Common myeloid progenitor, CD34-positive (primary cell): ENCODE data around the gene VSTM4.

ENCODE experiments used
- CTCF ChIA-PET: fragments of 350-600 bp; sonication (Branson Sonifier 250); formaldehyde crosslinking; loops from one replicate; lab custom pipeline; 2021; ENCODE audit warnings: antibody characterized with exemption; lab: Charles Lee
- POLR2A ChIA-PET: fragments of 350-600 bp; sonication (Branson Sonifier 250); formaldehyde crosslinking; loops from one replicate; lab custom pipeline; 2021; ENCODE audit warnings: antibody characterized with exemption; lab: Charles Lee
- DNase-seq, 3 donors: peaks; one replicate each; pipeline versions ENCODE4 v3.0.0 to v3.0.0-alpha.2; 2013
- H3K27ac ChIP-seq, 2 experiments: 1 replicate in 1 of 2; 2 replicates in 1 of 2; pipeline ENCODE4 v1.7.0; 2013; ENCODE audit warnings: inconsistent platforms in 2 of 2, low read length in 2 of 2, mild to moderate bottlenecking in 2 of 2, low read depth in 1 of 2, moderate library complexity in 1 of 2; ENCODE audit not compliant: severe bottlenecking in 2 of 2, insufficient read depth in 1 of 2, poor library complexity in 1 of 2
- H3K27me3 ChIP-seq, 5 experiments: replicated peaks in 2 of 5; 1 replicate in 3 of 5; 2 replicates in 2 of 5; pipeline versions ENCODE4 v1.6.1 to v1.7.0; 2013; ENCODE audit warnings: low read length in 4 of 5, mild to moderate bottlenecking in 2 of 5, moderate library complexity in 2 of 5, inconsistent platforms in 1 of 5; ENCODE audit not compliant: insufficient read depth in 5 of 5, control insufficient read depth in 4 of 5
- H3K36me3 ChIP-seq, 4 experiments: 1 replicate in 2 of 4; 2 replicates in 2 of 4; pipeline versions ENCODE4 v1.6.1 to v1.7.0; 2013; ENCODE audit warnings: low read length in 3 of 4, control low read depth in 1 of 4, mild to moderate bottlenecking in 1 of 4; ENCODE audit not compliant: control insufficient read depth in 4 of 4, insufficient read depth in 4 of 4
- H3K4me1 ChIP-seq, 4 experiments: 1 replicate in 3 of 4; 2 replicates in 1 of 4; pipeline versions ENCODE4 v1.6.1 to v1.7.1; 2013; ENCODE audit warnings: low read length in 3 of 4, mild to moderate bottlenecking in 3 of 4, control low read depth in 1 of 4, inconsistent platforms in 1 of 4, moderate library complexity in 1 of 4; ENCODE audit not compliant: control insufficient read depth in 4 of 4, insufficient read depth in 4 of 4; ENCODE audit errors: control extremely low read depth in 1 of 4
- H3K4me3 ChIP-seq, 7 experiments: 1 replicate in 4 of 7; 2 replicates in 3 of 7; pipeline versions ENCODE4 v1.5.1 to v1.7.0; 2013; ENCODE audit warnings: mild to moderate bottlenecking in 7 of 7, low read length in 6 of 7, moderate library complexity in 6 of 7, inconsistent platforms in 2 of 7, low read depth in 2 of 7, control low read depth in 1 of 7; ENCODE audit not compliant: insufficient read depth in 4 of 7, control insufficient read depth in 1 of 7; ENCODE audit errors: extremely low read depth in 1 of 7
- H3K9me3 ChIP-seq, 5 experiments: 1 replicate in 4 of 5; 2 replicates in 1 of 5; pipeline versions ENCODE4 v1.6.1 to v1.7.1; 2013; ENCODE audit warnings: low read length in 4 of 5, mild to moderate bottlenecking in 2 of 5, inconsistent platforms in 1 of 5, low read depth in 1 of 5, moderate library complexity in 1 of 5; ENCODE audit not compliant: control insufficient read depth in 4 of 5, insufficient read depth in 2 of 5; ENCODE audit errors: control extremely low read depth in 1 of 5
- WGBS: methylation state at CpG from one replicate; pipeline ENCODE4 v1.1.5; 2013; ENCODE audit not compliant: insufficient coverage; 5-methylcytosine and 5-hydroxymethylcytosine counted together

VSTM4 gene

GRCh38 chr10:49038711-49039110, 76.6 kb downstream of the VSTM4 start:
- no peak for DNase-seq
- no peak overlapping the region for H3K27ac ChIP-seq
- CTCF ChIA-PET, result no interaction called here
- 97% methylated on average over 5 of the region's 5 CpGs for WGBS
- no peaks in the 10 kb centered on the region for H3K36me3 ChIP-seq
- no peaks in the 10 kb centered on the region for H3K9me3 ChIP-seq
- H3K4me1 ChIP-seq, result no peaks in the 10 kb centered on the region
- no peak overlapping the region for H3K4me3 ChIP-seq
- POLR2A ChIA-PET, result no interaction called here
- no peaks in the 10 kb centered on the region for H3K27me3 ChIP-seq

GRCh38 chr10:49037187-49037586, 78.1 kb downstream of the VSTM4 start:
- Histone ChIP-seq H3K4me3 (no peak overlapping the region), H3K27me3 (no peaks in the 10 kb centered on the region), H3K36me3 (no peaks in the 10 kb centered on the region), H3K9me3 (no peaks in the 10 kb centered on the region), H3K27ac (no peak overlapping the region), H3K4me1 (no peaks in the 10 kb centered on the region)
- 100% methylated on average over 5 of the region's 7 CpGs for WGBS
- DNase-seq, result no peak
- ChIA-PET CTCF (interaction anchor here (1.7 kb wide), 1 partner anchor 28 kb away, joined by 3 read pairs; no protein-coding TSS in a partner anchor), POLR2A (no interaction called here)

GRCh38 chr10:49036638-49037037, 78.7 kb downstream of the VSTM4 start:
- no peaks in the 10 kb centered on the region for H3K27me3 ChIP-seq
- ChIA-PET CTCF (interaction anchor here (1.7 kb wide), 1 partner anchor 28 kb away, joined by 3 read pairs; no protein-coding TSS in a partner anchor), POLR2A (no interaction called here)
- no peak for DNase-seq
- no peak overlapping the region for H3K4me3 ChIP-seq
- H3K27ac ChIP-seq, result no peak overlapping the region
- H3K36me3 ChIP-seq, result no peaks in the 10 kb centered on the region
- WGBS, result 50% methylated on average over 1 of the region's 3 CpGs
- no peaks in the 10 kb centered on the region for H3K4me1 ChIP-seq
- no peaks in the 10 kb centered on the region for H3K9me3 ChIP-seq

- Histone ChIP-seq H3K27me3 (no peaks in the 10 kb centered on the region), H3K9me3 (no peaks in the 10 kb centered on the region), H3K36me3 (no peaks in the 10 kb centered on the region), H3K4me1 (no peaks in the 10 kb centered on the region), H3K4me3 (no peak overlapping the region), H3K27ac (no peak overlapping the region)
- CTCF ChIA-PET, result interaction anchor here (0.8 kb wide), 1 partner anchor 13 kb away, joined by 3 read pairs; no protein-coding TSS in a partner anchor
- DNase-seq, result peak in 2 of 3 donors; percentile 4 to 42
- POLR2A ChIA-PET, result no interaction called here
- WGBS, result 77% methylated on average over 7 of the region's 8 CpGs
Measured at GRCh38 chr10:49035920-49036319, 79.4 kb downstream of the VSTM4 start.

GRCh38 chr10:49034925-49035324, 80.4 kb downstream of the VSTM4 start:
- H3K4me3 ChIP-seq, result no peak overlapping the region
- H3K27ac ChIP-seq, result no peak overlapping the region
- no peaks in the 10 kb centered on the region for H3K27me3 ChIP-seq
- POLR2A ChIA-PET, result no interaction called here
- H3K36me3 ChIP-seq, result no peaks in the 10 kb centered on the region
- no peak for DNase-seq
- CTCF ChIA-PET, result no interaction called here
- no peaks in the 10 kb centered on the region for H3K4me1 ChIP-seq
- WGBS, result 96% methylated on average over 4 of the region's 6 CpGs
- no peaks in the 10 kb centered on the region for H3K9me3 ChIP-seq

- Histone ChIP-seq H3K27ac (no peak overlapping the region), H3K4me3 (no peak overlapping the region), H3K27me3 (no peaks in the 10 kb centered on the region), H3K4me1 (no peaks in the 10 kb centered on the region), H3K9me3 (no peaks in the 10 kb centered on the region), H3K36me3 (no peaks in the 10 kb centered on the region)
- ChIA-PET POLR2A (no interaction called here), CTCF (no interaction called here)
- WGBS, result 90% methylated on average over 1 of the region's 1 CpG
- no peak for DNase-seq
Measured at GRCh38 chr10:49033939-49034338, 81.4 kb downstream of the VSTM4 start.

GRCh38 chr10:49029666-49030065, 85.7 kb downstream of the VSTM4 start:
- H3K36me3 ChIP-seq, result no peaks in the 10 kb centered on the region
- no peaks in the 10 kb centered on the region for H3K27me3 ChIP-seq
- POLR2A ChIA-PET, result no interaction called here
- no CpG with 5 or more reads among the region's 1 CpG for WGBS
- DNase-seq, result no peak
- H3K4me1 ChIP-seq, result no peaks in the 10 kb centered on the region
- H3K27ac ChIP-seq, result no peak overlapping the region
- CTCF ChIA-PET, result no interaction called here
- no peak overlapping the region for H3K4me3 ChIP-seq
- no peaks in the 10 kb centered on the region for H3K9me3 ChIP-seq
